ENCODE results near the gene WDR93.
"Not testable (repeated sequence)": the region's sequence is repeated elsewhere in the genome, so short reads cannot be mapped to it uniquely, and the experiment has no call there.

DNA sequence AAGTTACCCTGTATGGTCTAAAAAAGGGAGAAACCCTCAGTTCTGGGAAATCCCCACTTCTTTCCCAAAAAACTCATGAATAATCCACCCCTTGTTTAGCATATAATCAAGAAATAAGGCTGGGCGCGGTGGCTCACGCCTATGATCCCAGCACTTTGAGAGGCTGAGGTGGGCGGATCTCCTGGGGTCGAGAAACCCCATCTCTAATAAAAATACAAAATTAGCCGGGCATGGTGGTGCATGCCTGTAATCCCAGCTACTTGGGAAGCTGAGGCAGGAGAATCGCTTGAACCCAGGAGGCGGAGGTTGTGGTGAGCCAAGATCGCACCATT, 92.0 kb downstream of the WDR93 start:
- TF ChIP-seq, protein P1, sequence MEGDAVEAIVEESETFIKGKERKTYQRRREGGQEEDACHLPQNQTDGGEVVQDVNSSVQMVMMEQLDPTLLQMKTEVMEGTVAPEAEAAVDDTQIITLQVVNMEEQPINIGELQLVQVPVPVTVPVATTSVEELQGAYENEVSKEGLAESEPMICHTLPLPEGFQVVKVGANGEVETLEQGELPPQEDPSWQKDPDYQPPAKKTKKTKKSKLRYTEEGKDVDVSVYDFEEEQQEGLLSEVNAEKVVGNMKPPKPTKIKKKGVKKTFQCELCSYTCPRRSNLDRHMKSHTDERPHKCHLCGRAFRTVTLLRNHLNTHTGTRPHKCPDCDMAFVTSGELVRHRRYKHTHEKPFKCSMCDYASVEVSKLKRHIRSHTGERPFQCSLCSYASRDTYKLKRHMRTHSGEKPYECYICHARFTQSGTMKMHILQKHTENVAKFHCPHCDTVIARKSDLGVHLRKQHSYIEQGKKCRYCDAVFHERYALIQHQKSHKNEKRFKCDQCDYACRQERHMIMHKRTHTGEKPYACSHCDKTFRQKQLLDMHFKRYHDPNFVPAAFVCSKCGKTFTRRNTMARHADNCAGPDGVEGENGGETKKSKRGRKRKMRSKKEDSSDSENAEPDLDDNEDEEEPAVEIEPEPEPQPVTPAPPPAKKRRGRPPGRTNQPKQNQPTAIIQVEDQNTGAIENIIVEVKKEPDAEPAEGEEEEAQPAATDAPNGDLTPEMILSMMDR (IDR thresholded peaks at IDR 0.05; ENCODE audit: low read depth, low read length, poor library complexity, severe bottlenecking), result not testable (repeated sequence)
- TF ChIP-seq EZH2phosphoT487 (IDR thresholded peaks at IDR 0.05; ENCODE audit: borderline replicate concordance, low read length), result not testable (repeated sequence)
